ENCODE measurements around the gene VASP.

The VASP gene

DNA sequence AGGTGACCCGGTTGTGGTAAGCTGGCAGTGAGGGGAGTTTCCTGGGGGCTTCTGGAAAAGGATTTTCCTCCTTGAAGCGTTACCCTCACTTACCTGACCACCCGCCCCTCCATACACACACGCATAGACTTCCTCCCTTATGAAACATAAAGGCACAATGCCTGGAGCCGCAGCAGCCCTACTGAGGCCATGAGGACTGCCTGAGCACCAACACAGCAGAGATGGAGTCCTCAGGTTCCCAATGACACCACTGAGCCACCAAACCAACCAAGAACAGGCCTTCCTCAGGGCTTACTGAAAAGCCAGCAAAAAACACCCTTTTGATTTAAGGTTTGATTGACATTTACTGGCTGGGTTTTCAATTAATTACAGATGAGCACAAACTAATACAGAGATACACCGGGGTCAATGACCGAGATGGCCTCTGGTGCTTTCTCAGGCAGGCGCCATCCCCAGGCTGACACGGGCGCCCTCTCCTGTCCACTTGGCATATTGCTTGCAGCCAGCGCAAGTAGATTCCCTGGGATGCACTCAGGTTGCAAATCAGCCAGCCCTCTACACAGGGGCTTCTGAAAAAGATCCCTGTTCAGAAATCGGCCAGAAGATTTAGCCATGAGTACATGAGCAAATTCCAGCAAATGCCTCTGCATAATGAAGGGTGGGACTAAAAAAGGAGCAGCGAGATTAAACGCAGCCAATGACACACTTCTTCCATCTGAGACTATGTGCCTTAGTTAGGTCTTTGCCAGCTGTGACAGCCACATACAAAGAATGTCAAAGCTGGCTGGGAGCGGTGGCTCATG lies 62.5 kb downstream of the VASP start:
- DNase-seq (ENCODE audit: low read depth) = peak; percentile 57
- TF ChIP-seq, protein P1, sequence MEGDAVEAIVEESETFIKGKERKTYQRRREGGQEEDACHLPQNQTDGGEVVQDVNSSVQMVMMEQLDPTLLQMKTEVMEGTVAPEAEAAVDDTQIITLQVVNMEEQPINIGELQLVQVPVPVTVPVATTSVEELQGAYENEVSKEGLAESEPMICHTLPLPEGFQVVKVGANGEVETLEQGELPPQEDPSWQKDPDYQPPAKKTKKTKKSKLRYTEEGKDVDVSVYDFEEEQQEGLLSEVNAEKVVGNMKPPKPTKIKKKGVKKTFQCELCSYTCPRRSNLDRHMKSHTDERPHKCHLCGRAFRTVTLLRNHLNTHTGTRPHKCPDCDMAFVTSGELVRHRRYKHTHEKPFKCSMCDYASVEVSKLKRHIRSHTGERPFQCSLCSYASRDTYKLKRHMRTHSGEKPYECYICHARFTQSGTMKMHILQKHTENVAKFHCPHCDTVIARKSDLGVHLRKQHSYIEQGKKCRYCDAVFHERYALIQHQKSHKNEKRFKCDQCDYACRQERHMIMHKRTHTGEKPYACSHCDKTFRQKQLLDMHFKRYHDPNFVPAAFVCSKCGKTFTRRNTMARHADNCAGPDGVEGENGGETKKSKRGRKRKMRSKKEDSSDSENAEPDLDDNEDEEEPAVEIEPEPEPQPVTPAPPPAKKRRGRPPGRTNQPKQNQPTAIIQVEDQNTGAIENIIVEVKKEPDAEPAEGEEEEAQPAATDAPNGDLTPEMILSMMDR (conservative IDR thresholded peaks at IDR 0.05; ENCODE audit: low read depth, low read length) = peak; percentile 94
- H3K4me3 ChIP-seq (ENCODE audit: low read depth, low read length) = no peak overlapping the region

DNA sequence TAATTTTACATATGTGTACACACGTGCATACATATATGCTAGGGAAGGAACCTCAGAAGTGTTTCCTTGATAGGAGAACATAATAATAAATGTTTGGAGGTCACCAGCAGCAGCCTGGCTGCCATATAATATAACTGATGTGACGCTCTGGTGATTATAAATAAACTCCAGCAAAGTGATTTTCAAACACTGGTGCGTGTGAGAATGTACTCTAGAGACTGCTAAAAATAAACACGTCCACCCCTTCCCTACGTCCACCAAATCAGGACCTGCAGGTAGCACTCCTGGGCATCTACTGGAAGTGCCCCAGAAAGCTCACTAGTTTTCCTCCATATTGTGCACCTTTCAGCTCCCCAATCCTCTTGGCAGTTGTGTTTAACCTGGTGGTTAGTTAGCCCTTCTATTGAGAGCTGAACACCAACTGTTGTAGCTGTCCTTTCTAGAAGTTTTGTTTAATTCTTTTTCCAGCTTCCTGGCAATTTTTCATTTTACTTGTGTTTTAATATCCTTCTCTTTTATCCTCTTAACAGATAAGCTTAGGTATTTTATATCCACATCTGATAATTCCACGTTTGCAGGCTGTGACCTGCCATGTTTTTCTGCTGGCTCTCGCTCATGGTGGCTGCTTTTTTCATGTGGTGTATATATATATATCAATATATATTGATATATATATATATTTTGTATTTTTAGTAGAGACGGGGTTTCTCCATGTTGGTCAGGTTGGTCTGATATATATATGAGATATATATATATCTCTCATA lies 64.4 kb downstream of the VASP start:
- no peak overlapping the region for H3K4me3 ChIP-seq (ENCODE audit: low read depth, low read length)
- TF ChIP-seq, protein P1 (conservative IDR thresholded peaks at IDR 0.05; ENCODE audit: low read depth, low read length) = no peak
- no peak for DNase-seq (ENCODE audit: low read depth)

DNA sequence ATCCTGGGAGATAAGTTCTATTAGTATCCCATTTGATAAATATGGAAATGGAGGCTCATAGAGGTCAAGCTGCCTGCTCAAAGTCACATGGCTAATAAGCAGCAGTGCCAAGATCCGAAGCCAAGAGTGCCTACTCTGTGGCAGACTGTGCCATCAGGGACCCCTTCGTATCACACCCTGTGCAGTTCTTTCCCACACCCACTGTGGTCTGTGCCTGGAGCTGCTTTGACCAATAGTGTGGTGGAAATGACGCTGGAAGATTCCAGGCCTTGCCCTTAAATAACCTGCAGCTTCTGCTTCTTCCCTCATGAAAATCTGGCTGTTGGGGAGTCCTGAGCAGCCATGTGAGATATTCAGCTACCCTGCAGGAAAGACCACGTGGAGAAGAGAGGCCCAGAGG lies 67.2 kb downstream of the VASP start:
- TF ChIP-seq, protein P1 (conservative IDR thresholded peaks at IDR 0.05; ENCODE audit: low read depth, low read length) = no peak
- peak; percentile 53 for DNase-seq (ENCODE audit: low read depth)

DNA sequence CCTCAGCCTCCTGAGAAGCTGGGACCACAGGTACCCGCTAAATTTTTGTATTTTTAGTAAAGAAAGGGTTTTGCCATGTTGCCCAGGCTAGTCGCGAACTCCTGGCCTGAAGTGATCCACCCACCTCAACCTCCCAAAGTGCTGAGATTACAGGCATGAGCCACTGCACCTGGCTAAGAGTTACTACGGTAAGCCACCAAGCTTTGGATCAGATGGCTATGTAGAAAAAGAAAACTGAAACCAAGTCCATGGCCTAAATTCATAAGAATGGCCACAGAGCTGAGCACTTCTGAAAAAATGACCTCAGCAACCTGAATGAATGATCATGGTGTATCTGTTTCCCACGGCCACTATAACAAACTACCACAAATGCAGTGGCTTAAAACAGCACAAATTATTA lies 67.9 kb downstream of the VASP start:
- peak; percentile 33 for DNase-seq (ENCODE audit: low read depth)
- no peak overlapping the region for H3K4me3 ChIP-seq (ENCODE audit: low read depth, low read length)
- TF ChIP-seq, protein P1 (conservative IDR thresholded peaks at IDR 0.05; ENCODE audit: low read depth, low read length) = no peak

More for the DNA sequence above, 67.2 kb downstream of the VASP start:
- no peak overlapping the region for H3K4me3 ChIP-seq (ENCODE audit: low read depth, low read length)
